Stimulated activated naive CD8-positive, alpha-beta T cell treated with anti-CD3 and anti-CD28 coated beads, Interleukin-15, amount 100 ng/mL, for 72 hours (primary cell): Measurements from ENCODE around the gene KRT80.

Source experiments
- ATAC-seq: fragments of 150-1000 bp; cut with Tn5 transposase; 2 replicates; pipeline ENCODE4 v1.10.0; 2021; ENCODE audit warnings: mild to moderate bottlenecking, moderate library complexity
- DNase-seq, 2 donors: peaks; one replicate each; pipeline ENCODE4 v3.0.0; 2021 to 2022
- H3K27ac Mint-ChIP-seq, 2 donors: one replicate each; pipeline ENCODE4 v1.8.0; 2022; ENCODE audit warnings: mild to moderate bottlenecking in 2 of 2, mixed read lengths in 2 of 2, moderate library complexity in 2 of 2
- H3K27me3 Mint-ChIP-seq: one replicate; pipeline ENCODE4 v1.8.0; 2022; ENCODE audit warnings: mixed read lengths
- H3K4me1 Mint-ChIP-seq: one replicate; pipeline ENCODE4 v1.8.0; 2022; ENCODE audit warnings: mild to moderate bottlenecking, mixed read lengths
- H3K4me3 Mint-ChIP-seq, 2 donors: one replicate each; pipeline ENCODE4 v1.8.0; 2022; ENCODE audit warnings: mild to moderate bottlenecking in 2 of 2, mixed read lengths in 2 of 2, moderate library complexity in 1 of 2
- H3K9me3 Mint-ChIP-seq, 2 donors: one replicate each; pipeline ENCODE4 v1.8.0; 2022; ENCODE audit warnings: mixed read lengths in 2 of 2

Gene KRT80

DNA sequence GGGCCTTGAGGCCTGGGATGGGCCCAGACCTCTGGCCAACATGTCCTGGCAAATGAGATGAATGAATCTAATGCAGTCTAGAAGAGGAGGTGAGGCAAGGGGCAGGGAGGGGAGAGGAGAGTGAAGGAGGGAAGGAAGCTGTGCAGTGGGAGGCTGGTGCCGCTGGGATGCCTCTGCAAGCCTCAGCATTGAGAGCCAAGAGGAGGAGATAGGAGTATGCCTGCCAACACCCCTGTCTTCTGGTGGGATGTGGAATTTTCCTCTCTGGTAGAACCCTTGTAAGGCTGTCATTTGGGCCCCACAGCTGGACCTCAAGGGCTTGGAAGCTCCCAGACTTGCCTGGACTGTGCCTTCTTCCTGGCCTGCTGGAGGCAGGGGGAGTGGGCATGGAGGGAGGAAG, 21.9 kb downstream of the KRT80 start:
- Mint-ChIP-seq H3K4me3 (no peak overlapping the region), H3K27me3 (peaks cover 9% of the 10 kb centered on the region), H3K27ac (peak overlapping the region in 1 of 2 donors; percentile 65), H3K9me3 (no peaks in the 10 kb centered on the region), H3K4me1 (no peaks in the 10 kb centered on the region)
- ATAC-seq (no peak), DNase-seq (no peak)

DNA sequence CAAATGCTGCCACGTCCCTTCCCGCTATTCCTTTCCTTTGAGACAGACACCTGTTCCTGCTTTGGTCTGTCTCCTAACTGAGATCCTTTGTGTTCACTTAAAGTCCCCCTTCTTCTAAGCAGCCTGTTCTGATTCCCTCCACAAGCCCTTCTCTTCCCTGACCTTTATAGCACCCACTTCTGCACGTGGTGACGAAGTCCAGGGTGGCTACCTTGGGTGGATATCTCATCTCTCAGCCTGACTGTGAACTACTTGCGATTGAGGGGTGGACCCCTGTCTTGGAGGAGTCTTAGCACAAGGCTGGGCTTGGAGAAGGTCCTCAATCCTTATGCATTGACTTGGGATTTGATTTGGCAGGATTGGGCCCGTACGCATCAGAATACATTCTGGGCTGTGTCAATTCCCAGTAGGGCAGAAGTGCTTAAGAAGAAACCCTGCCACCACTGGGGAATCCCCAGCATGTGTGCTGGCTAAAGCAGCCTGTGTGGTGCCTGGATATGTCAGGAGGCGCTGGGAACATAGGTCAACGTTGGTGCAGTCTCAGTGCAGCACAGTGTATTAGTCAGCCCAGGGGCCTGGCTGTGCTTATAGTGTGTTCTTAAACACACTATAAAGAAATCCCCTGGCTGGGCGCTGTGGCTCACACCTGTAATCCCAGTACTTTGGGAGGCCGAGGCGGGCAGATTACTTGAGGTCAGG, 23.6 kb downstream of the KRT80 start:
- no peak for ATAC-seq
- Mint-ChIP-seq H3K27ac (peak overlapping the region in 1 of 2 donors; percentile 13), H3K27me3 (peaks cover 15% of the 10 kb centered on the region), H3K4me1 (no peaks in the 10 kb centered on the region), H3K4me3 (no peak overlapping the region), H3K9me3 (no peaks in the 10 kb centered on the region)
- DNase-seq = no peak

DNA sequence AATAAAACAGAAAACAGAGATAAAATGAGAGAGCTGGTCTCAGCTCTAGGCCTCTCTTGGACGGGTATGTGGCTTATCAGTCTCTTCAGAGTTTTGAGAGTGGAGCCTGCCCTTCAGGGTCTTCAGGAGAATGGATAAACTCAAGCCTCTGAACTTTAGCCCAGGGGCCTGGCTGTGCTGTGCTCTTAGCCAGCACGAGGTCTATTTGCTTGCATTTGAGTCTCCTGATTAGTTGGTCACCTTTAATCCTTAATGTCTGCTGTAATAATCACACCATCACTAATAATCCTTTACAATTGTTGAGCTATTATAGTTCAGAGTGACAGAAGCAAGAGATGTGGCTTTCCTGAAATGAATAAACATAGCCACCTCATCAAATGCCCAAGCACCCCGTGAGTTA, 24.3 kb downstream of the KRT80 start:
- Mint-ChIP-seq H3K4me3 (no peak overlapping the region), H3K27ac (no peak overlapping the region), H3K27me3 (peaks cover 15% of the 10 kb centered on the region), H3K9me3 (no peaks in the 10 kb centered on the region), H3K4me1 (no peaks in the 10 kb centered on the region)
- DNase-seq (no peak), ATAC-seq (no peak)

DNA sequence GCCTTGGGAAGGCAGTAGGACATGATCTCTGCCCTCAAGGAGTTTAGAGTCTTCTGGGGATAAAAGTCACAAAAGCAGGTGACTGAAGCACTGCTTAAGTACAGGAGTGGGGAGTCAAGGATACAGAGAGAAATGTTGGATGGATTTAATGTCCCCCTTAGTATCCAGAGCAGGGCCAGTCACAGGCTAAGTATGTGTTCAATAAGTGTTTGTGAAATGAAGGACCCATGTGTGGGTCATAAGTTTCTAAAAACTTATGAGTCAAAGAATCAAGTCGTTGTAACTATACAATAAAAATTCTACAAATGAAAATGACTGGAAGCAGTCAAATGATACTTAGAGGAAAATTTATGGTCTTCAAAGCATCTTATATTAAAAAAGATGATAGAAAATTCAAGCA, 25.1 kb downstream of the KRT80 start:
- H3K27me3 Mint-ChIP-seq = peaks cover 15% of the 10 kb centered on the region
- peaks cover 8% of the 10 kb centered on the region for H3K4me1 Mint-ChIP-seq
- no peak for ATAC-seq
- H3K9me3 Mint-ChIP-seq = no peaks in the 10 kb centered on the region
- H3K27ac Mint-ChIP-seq = peak overlapping the region in 1 of 2 donors; percentile 44
- no peak overlapping the region for H3K4me3 Mint-ChIP-seq
- DNase-seq = no peak

DNA sequence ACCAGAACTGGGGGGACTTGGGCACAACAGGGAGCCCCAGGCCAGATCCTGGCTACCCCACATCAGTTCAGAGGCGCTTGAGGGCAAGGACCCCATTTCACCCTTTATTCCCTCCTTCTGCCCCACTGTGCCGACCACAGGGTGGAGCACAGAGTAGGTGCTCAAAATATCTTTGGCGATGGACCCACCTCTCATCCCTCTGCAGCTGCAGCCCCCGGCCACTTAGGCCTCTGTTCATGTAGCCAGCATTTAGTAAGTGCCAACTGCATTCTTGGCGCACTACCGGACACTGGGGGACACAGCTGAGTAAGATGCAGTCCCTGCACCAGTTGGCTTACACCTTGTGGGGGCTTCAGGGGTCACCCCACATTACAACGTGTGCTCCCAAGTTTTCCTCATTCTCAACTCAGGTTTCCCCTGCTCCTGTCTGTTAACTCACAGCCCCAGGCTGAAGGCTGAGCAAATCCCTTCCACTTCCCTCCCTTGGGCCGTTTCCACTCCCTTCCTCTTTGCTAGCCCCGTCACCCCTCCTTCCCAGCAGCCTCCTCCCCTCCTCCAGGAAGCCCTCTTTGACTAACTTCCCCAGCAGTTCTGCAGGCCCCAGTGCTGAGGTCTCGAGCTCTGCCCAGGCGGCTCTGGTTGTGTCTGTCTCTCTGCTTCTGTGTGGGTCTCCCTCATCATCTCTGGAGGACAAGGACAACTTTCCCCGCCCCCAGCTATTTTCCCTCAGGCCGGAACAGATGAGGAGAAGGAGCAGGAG, 26.5 kb downstream of the KRT80 start:
- Mint-ChIP-seq H3K27ac (peak overlapping the region in 1 of 2 donors; percentile 31), H3K4me1 (peaks cover 16% of the 10 kb centered on the region), H3K4me3 (no peak overlapping the region), H3K27me3 (peaks cover 15% of the 10 kb centered on the region), H3K9me3 (no peaks in the 10 kb centered on the region)
- ATAC-seq (no peak), DNase-seq (no peak)

DNA sequence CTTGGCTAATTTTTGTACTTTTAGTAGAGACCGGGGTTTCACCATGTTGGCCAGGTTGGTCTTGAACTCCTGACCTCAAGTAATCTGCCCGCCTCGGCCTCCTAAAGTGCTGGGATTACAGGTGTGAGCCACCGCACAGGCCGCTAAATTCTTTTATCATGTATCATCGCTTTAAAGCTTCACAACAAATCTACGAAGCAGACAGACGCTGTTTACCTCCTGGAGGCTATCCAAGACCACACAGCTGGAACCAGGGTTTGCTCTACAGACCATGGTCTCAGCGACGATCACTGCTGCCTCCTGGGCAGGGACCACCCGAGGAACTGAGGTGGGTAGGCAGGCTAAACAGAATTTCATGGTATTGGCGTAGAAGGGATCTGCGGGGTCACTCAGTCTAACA, 27.2 kb downstream of the KRT80 start:
- Mint-ChIP-seq H3K4me3 (no peak overlapping the region), H3K27me3 (peaks cover 15% of the 10 kb centered on the region), H3K4me1 (peaks cover 16% of the 10 kb centered on the region), H3K27ac (no peak overlapping the region), H3K9me3 (no peaks in the 10 kb centered on the region)
- DNase-seq = no peak
- ATAC-seq = no peak

DNA sequence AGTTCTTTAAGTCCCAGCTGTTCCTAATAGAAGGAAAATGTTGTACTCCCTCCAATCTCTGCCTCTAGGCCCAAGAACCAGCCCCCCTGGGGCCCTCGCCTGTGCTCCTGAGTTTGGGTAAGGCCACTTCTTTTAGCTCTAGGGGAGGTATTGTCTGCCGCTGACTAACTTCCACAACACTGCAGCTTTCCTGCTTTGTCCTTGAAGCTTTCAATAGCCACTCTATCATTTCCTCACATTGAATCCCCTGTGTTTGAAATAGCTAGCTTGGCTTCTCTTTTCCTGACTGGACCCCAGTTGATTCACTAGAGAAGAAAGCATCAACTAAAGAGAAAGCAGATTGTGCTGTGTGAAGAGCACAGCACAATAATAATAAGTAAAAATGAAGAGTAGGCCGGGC, 28.8 kb downstream of the KRT80 start:
- Mint-ChIP-seq H3K27ac (peak overlapping the region in 1 of 2 donors; percentile 3), H3K9me3 (no peaks in the 10 kb centered on the region), H3K4me1 (peaks cover 16% of the 10 kb centered on the region), H3K27me3 (peaks cover 15% of the 10 kb centered on the region), H3K4me3 (no peak overlapping the region)
- ATAC-seq (no peak), DNase-seq (no peak)

DNA sequence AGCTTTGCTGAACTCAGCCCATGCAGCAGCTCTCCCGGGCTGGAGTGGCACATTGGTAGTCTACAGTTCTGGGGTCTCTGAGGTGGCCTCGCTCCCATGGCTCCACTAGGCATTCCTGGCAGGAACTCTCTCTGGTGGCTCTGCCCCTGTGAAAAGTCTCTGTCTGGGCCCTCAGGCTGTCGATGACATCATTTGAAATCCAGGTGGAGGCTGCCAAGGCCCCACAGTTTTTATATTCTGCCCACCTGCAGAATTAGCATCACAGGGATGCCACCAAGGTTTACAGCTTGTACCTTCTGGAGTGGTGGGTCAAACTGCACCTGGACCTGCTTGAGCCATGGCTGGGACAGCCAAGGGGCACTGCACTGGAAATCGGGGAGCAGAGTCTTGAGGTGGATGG, 31.6 kb downstream of the KRT80 start:
- H3K27me3 Mint-ChIP-seq = peaks cover 7% of the 10 kb centered on the region
- DNase-seq (no peak), ATAC-seq (no peak)
- H3K9me3 Mint-ChIP-seq = no peaks in the 10 kb centered on the region
- no peak overlapping the region for H3K4me3 Mint-ChIP-seq
- peaks cover 23% of the 10 kb centered on the region for H3K4me1 Mint-ChIP-seq
- H3K27ac Mint-ChIP-seq = no peak overlapping the region

DNA sequence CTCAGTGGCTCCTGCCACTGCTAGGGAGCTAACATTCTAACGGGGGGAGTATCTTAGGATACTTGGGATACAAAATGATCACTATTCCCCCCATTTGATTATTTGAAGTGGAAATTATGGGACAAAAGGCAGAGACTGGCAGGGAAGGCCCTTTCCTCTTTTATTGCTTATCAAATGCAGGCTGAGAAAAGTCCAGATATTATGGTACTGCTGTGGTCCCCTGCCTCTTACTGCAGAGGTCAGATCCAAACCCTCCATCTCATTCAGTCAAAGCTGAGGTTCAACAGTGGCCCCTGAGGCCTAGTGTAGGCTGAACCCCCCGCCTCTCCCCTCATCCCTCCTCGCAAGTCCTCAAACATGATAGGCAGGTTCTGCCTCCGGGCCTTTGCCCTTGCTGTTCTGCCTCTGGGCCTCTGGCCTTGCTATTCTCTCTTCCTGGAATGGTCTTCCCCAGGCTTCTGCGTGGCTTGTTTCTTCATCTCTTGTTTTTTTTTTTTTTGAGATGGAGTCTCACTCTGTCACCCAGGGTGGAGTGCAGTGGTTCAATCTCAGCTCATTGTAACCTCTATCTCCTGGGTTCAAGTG, 34.2 kb downstream of the KRT80 start:
- peaks cover 5% of the 10 kb centered on the region for H3K27me3 Mint-ChIP-seq
- H3K4me1 Mint-ChIP-seq = peaks cover 27% of the 10 kb centered on the region
- H3K9me3 Mint-ChIP-seq = no peaks in the 10 kb centered on the region
- DNase-seq (no peak), ATAC-seq (no peak)
- no peak overlapping the region for H3K27ac Mint-ChIP-seq
- H3K4me3 Mint-ChIP-seq = no peak overlapping the region

DNA sequence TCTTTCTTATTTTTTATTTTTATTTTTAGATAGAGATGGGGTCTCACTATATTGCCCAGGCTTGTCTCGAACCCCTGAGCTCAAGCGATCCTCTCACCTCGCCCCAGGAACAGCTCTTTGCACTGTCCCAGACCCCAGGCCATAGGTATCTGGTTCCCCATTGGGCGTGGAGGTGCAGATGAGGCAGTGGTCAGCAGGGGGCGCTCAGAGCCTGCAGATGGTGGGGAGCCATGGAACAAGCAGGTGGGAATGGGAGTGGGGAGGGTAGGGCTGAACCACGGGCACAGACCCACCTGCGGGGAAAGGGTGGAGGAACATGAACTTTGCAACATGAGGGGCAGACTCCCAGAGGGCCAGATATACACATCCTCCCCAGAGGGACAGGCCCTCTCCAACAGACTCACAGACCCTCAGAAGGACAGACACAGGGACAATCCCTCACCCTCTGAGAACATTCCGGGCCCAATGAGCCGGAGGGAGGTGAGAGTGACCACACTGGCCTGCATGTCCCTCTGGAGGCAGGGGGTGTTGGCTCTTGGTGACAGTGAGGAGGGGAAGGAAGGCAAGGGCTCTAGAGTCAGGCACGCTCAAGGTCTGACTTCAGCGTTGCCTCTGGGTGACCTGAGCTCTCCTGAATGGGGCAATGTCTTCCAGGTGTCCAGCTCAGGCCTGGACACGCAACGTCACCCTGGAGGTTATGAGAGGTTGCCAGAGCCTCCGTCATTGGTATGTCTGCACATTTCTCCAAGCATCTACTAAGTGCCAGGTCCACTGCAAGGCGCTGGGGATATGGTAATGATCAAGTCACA, 34.9 kb downstream of the KRT80 start:
- peaks cover 23% of the 10 kb centered on the region for H3K4me1 Mint-ChIP-seq
- peak; percentile 59 for ATAC-seq
- peak; percentile 66 to 69 for DNase-seq
- no peaks in the 10 kb centered on the region for H3K9me3 Mint-ChIP-seq
- H3K27ac Mint-ChIP-seq = no peak overlapping the region
- peaks cover 10% of the 10 kb centered on the region for H3K27me3 Mint-ChIP-seq
- H3K4me3 Mint-ChIP-seq = no peak overlapping the region

DNA sequence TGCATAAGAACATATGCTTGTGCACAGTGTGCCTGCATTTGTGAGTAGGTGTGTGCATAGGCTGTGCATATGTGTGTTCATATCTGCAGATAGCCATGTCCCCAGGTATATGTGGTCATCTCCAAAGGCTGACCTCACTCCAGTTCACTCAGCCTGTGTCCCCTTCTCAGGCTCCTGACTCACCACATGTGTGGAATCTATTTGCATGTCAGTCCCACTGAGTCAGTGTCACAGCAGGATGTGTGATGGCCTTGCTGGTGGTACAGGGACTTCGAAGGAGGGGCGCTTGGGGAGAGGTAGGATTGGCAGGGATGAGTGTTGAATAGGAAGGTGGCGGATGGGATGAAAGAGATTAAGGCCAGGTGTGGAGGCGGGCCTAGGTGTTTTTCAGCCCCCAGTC, 35.5 kb downstream of the KRT80 start:
- Mint-ChIP-seq H3K9me3 (no peaks in the 10 kb centered on the region), H3K4me1 (peaks cover 23% of the 10 kb centered on the region), H3K4me3 (no peak overlapping the region), H3K27ac (no peak overlapping the region), H3K27me3 (peaks cover 17% of the 10 kb centered on the region)
- DNase-seq = no peak
- ATAC-seq = no peak

DNA sequence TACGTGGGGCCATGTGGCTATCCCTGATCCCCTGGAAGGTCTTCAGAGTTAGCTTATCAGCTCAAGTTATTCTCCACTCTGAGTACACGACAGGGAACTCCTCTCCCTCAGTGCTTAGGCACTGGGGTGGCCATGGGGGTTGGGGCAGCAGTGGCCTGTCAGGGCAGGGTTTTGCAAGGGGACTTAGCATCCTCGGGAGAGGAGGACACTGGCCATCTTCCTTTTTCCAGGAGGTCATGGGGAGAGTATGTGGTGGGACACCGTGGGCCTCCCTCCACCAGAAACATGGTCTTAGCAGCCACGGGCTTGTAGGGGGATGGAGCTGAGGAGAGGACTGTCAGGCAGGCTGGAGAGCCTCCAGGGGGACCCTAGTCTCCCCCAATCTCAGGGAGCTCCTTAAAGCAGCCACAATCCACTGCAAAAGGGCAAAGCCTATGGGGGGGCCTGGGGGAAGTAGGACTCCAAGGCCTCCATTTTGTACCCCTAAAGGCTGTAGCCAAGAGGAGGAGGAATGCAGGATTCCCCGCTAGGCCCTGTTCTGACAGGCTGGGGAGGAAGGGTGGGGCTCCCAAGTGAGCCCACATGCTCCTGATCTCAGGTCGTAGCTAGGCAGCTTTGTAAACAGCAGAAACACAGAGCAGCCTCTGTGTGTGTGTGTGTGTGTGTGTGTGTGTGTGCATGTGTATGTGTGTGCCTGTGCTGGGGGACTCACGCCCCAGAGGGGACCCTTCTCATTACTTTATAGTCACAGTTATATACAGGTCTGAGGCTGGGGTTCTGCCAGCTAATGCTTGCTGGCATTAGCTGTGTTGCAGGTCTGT, 36.6 kb downstream of the KRT80 start:
- H3K4me3 Mint-ChIP-seq = no peak overlapping the region
- H3K9me3 Mint-ChIP-seq = no peaks in the 10 kb centered on the region
- H3K27ac Mint-ChIP-seq = no peak overlapping the region
- peaks cover 26% of the 10 kb centered on the region for H3K27me3 Mint-ChIP-seq
- ATAC-seq = no peak
- no peak for DNase-seq
- H3K4me1 Mint-ChIP-seq = peaks cover 18% of the 10 kb centered on the region

DNA sequence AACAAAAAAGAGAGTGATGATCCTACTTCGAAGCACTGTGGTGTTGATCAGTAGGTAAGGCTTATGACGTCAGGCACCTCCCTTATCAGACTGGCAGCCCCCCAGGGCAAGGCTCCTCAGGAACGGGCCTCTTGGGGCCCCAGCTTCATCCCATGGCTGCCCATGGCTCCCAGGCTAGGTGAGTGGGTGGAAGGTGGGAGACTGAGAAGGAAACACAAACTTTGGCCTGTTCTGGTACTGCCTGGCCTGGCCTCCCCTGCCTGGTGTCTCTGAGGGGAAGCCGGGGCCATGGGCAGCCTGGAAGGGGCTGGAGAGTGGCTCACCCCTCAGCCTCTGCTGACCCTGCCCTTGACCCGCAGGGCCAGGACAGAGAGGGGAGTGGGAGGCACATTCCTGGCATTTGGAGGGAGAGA, 38.9 kb downstream of the KRT80 start:
- no peak for ATAC-seq
- Mint-ChIP-seq H3K4me3 (peak overlapping the region in 1 of 2 donors; percentile 26), H3K27ac (no peak overlapping the region), H3K27me3 (peaks cover 33% of the 10 kb centered on the region), H3K9me3 (no peaks in the 10 kb centered on the region), H3K4me1 (peaks cover 18% of the 10 kb centered on the region)
- no peak for DNase-seq

DNA sequence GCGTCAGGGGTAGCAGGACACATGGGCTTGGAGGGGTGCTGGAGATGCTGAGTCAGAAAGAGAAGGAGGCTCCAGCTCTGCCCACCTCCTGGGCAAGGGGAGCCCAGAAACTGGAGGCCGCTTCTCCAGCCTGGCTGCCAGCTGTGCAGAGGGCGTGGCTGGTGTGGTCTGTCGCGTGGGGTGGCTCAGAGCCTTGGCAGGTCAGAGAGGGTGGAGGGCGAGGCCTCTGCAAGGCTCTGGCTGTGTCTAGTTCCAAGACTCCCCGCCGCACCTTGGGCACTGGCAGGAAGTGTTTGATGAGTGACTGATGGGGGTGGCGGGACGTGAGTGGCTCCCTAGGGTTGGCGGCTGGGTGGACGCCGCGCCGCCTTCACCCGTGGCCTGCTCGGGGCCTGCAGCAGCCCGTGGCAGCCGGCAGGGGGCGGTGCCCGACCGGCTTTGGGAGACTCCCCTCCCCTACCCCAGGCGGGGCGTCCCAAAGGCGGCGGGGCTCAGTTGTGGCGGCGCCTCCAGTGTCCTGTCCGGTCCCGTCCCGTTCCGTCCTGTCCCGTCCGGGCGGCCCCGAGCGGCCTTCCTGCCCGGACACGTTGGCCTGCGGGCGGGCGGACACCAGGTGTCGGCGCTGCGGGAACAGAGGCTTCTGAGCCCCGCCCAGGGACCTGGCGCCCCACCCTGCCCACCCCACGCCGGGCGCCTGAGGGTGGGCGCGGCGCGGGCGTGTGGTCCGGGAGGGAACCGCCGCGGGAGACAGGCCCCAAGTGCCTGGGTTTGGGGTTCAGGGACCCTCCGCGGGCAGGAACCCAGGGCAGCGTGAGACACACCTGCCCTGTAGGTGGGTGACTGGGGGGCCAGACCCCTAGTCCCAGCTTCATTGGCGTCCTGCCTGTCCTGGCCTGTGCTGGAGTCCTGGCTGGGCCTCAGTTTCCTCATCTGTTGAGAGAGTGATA, 39.7 kb downstream of the KRT80 start:
- DNase-seq = peak; percentile 66 to 72
- H3K4me1 Mint-ChIP-seq = peaks cover 18% of the 10 kb centered on the region
- peak overlapping the region; percentile 26 to 51 for H3K4me3 Mint-ChIP-seq
- no peaks in the 10 kb centered on the region for H3K9me3 Mint-ChIP-seq
- peak; percentile 79 for ATAC-seq
- H3K27ac Mint-ChIP-seq = no peak overlapping the region
- peaks cover 33% of the 10 kb centered on the region for H3K27me3 Mint-ChIP-seq
